Lower leg skin (tissue), 4 donors: ENCODE measurements around the gene STRBP. TPM values are rescaled to one million over a fixed set of nuclear protein-coding genes. Genes with fewer than 3 reads are reported as not detected.

Experiments
- DNase-seq, 2 donors: peaks; one replicate each; pipeline ENCODE4 v3.0.0-alpha.2; 2019; ENCODE audit warnings: low spot score in 2 of 2
- H3K4me3 ChIP-seq: fragments of 200-600 bp; sonication (generic); 2 replicates; pipeline ENCODE4 v1.5.1; 2017; ENCODE audit warnings: mild to moderate bottlenecking, low read depth; ENCODE audit not compliant: poor library complexity, severe bottlenecking
- POLR2A ChIP-seq, 2 donors: fragments of 450-650 bp; IDR thresholded peaks; one replicate each; pipeline ENCODE4 v1.6.1; 2016 to 2017; ENCODE audit warnings: antibody characterized with exemption in 2 of 2, mild to moderate bottlenecking in 1 of 2, moderate library complexity in 1 of 2
- WGBS, 2 donors: methylation state at CpG; one replicate each; pipeline ENCODE4 v1.1.5; 2018; 5-methylcytosine and 5-hydroxymethylcytosine counted together
- intact Hi-C: fragments of 100-400 bp; cut with DNase I; formaldehyde crosslinking; loops from one replicate; pipeline ENCODE4 v1.15.0; 2023; ENCODE audit warnings: low total_unique reads
- total RNA-seq, 4 donors: library from RNA; depleted of rRNA; stranded (reverse); fragments of >200 nt; gene quantifications; one replicate each; pipeline ENCODE4 v1.1.0, GENCODE V29; 2016
- TF ChIP-seq, protein P1 (sequence below), 3 donors: fragments of 450-650 bp; IDR thresholded peaks; one replicate each; pipeline ENCODE4 v1.5.1; 2016; ENCODE audit warnings: antibody characterized with exemption in 3 of 3, mild to moderate bottlenecking in 3 of 3, moderate library complexity in 2 of 3

STRBP gene
- total RNA-seq, 4 donors from 2014 or later: 6.5 to 11.8 (median 8.8) TPM

- no peak for TF ChIP-seq POLR2A (IDR thresholded peaks at IDR 0.05)
- TF ChIP-seq, protein P1, sequence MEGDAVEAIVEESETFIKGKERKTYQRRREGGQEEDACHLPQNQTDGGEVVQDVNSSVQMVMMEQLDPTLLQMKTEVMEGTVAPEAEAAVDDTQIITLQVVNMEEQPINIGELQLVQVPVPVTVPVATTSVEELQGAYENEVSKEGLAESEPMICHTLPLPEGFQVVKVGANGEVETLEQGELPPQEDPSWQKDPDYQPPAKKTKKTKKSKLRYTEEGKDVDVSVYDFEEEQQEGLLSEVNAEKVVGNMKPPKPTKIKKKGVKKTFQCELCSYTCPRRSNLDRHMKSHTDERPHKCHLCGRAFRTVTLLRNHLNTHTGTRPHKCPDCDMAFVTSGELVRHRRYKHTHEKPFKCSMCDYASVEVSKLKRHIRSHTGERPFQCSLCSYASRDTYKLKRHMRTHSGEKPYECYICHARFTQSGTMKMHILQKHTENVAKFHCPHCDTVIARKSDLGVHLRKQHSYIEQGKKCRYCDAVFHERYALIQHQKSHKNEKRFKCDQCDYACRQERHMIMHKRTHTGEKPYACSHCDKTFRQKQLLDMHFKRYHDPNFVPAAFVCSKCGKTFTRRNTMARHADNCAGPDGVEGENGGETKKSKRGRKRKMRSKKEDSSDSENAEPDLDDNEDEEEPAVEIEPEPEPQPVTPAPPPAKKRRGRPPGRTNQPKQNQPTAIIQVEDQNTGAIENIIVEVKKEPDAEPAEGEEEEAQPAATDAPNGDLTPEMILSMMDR (IDR thresholded peaks at IDR 0.05): no peak
- intact Hi-C loops: no loop called here
- no peak overlapping the region for H3K4me3 ChIP-seq
- DNase-seq: no peak
- 56 to 61% methylated on average over 2 of the region's 2 CpGs for WGBS, 2 donors
Measured at GRCh38 chr9:123217128-123217654, 51.2 kb downstream of the STRBP start.

DNA sequence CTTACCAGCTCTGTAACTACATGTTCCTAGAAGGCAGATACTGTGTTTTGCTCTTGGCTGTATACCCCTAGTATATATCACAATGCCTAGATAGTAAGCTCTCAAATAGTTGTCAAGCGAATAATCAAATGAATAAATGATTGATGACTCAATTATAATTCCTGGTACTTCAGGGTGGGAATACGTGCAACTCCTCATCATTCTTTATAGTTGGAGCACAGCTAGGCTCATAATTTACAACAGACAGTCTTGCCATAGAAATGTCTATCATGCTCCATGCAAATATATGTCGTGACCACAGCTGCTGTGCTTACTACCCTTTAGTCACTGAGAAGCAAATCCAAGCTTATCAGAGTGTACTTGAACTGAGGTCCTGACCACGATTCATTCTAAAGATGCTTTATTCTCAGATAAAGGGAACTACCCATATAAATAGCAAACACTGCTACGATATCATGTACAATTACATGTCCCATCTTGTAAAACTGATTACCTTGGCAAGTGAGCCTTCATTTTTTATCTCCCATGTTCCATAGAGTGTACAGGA lies 52.1 kb downstream of the STRBP start:
- intact Hi-C loops: no loop called here
- TF ChIP-seq, protein P1 (IDR thresholded peaks at IDR 0.05): no peak
- TF ChIP-seq POLR2A (IDR thresholded peaks at IDR 0.05): no peak

GRCh38 chr9:123211081-123211480 lies 57.3 kb downstream of the STRBP start:
- TF ChIP-seq POLR2A (IDR thresholded peaks at IDR 0.05): no peak
- TF ChIP-seq, protein P1 (IDR thresholded peaks at IDR 0.05): no peak
- DNase-seq: no peak
- H3K4me3 ChIP-seq: no peak overlapping the region
- intact Hi-C loops: no loop called here
- WGBS, 2 donors: 92 to 95% methylated on average over 3 of the region's 3 CpGs

More for the DNA sequence above, 52.1 kb downstream of the STRBP start:
- WGBS, 2 donors: 61 to 65% methylated on average over 5 of the region's 5 CpGs
- H3K4me3 ChIP-seq: no peak overlapping the region
- DNase-seq: no peak

- 95 to 96% methylated on average over 1 of the region's 1 CpG for WGBS, 2 donors
- TF ChIP-seq POLR2A (IDR thresholded peaks at IDR 0.05): no peak
- TF ChIP-seq, protein P1 (IDR thresholded peaks at IDR 0.05): no peak
- intact Hi-C loops: no loop called here
- H3K4me3 ChIP-seq: no peak overlapping the region
- DNase-seq: no peak
Measured at GRCh38 chr9:123208626-123209174, 59.7 kb downstream of the STRBP start.

DNA sequence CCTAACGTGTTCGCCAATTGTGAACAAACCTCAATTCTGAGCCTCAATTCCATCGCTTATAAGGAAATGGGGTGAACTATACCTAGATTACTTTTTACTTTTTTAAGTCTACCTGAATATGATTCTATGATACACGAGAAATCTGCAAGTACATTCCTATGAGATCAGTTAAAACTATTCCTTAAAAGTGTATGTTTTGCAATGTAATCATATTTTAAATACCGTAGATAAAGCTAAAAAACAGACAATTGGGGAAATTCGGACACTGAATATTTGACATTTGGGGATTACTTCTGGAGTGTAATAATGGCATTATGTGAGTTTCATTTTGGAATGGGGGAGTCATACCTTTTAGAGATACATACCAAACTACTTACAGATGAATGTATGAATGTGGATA lies 62.3 kb downstream of the STRBP start:
- WGBS, 2 donors: 96% methylated on average over 6 of the region's 6 CpGs
- intact Hi-C loops: no loop called here
- no peak overlapping the region for H3K4me3 ChIP-seq
- no peak for DNase-seq
- TF ChIP-seq, protein P1 (IDR thresholded peaks at IDR 0.05): no peak
- no peak for TF ChIP-seq POLR2A (IDR thresholded peaks at IDR 0.05)
